Hypothalamus (tissue), 51 donors: Measurements from ENCODE around the gene HSBP1L1.

ENCODE experiments used
- DNase-seq, 51 donors: peaks; one replicate each; lab custom pipeline; 2025; lab: John Stamatoyannopoulos, UW

Gene HSBP1L1

DNA sequence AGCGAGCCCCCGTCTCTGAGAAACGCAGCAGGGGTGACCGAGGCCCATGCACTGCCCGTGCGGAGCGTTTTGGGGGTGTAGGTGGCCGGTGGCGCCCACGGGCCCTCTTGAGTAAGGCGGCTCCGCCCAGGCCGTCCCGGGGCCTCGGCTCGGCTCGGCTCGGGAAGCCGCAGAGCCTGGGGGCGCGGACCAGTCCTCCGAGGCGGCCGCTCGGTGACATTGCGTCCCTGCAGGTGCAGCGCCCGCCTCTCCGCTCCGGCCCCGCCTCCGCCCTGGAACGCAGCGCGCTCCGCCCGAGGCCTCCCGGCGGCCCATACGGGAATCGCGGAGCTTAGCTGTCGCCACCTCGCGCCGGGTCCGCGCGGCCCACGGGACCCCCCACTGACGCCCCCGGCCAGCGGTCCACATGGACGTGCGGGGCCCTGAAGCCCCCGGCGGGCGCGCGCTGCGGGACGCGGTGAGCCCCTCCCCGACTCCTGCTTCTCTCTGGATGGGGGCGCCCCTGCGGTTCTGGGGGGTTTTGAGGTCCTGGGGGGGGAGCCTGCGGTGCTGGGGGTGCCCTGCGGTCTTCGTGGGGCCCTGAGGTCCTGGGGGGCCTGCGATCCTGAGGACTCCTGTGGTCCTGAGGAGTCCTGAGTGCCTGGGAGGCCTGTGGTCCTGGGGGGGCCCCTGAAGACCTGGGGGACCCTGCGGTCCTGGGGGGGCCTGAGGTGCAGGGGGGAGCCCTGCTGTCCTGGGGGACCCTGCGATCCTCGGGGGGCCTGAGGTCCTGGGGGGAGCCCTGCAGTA is at the start of gene HSBP1L1:
TSS of gene HSBP1L1 (plus strand) at position 314 of the 789 bp plus-strand sequence. CDS start at position 407, 93 bp downstream.
- DNase-seq, result peak in 11 of 51 donors; percentile 24 to 58 (median 45)

DNA sequence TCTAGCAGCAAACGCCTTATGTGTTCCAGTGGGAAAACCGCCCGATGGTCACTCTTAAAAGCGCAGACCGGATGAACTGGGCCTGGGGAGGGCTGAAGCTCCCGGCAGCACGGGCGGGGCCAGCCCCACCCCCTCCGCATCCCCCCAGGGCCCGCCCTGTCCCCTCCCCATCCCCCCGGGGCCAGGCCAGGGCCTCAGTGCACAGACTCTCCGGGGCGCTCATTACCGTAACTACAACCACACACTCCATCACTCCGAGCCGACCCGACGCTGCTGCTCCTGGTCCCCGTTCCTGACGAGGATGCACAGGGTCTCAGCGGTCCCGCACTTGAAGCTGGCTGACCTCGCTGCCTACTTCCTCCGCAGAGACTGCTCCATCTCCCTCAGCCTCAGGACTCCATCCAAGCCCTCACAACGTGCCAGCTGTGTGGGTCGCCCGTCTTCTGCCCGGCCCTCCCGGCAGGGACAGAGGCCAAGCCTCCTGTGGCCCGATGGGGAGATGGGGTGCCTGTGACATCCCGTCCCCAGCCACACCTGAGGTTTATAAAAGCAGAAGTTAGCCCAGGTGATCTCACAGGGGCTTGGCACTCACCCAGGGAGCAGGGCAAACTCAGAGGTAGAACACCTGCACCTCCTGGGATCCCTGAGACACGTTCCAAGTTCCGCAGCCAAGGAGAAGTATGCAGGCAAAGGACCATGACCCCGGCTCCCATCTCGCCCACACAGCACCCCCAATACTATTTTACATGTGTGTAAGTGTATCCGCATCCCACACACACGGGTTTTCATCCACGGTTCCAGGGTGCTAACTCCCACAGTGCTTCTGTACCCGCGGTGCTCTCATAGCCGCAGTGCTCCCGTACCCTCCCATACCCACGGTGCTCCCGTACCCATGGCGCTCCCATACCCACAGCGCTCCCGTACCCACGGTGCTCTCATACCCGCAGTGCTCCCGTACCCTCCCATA is 49.0 kb upstream of the HSBP1L1 start:
- DNase-seq, result no peak

DNA sequence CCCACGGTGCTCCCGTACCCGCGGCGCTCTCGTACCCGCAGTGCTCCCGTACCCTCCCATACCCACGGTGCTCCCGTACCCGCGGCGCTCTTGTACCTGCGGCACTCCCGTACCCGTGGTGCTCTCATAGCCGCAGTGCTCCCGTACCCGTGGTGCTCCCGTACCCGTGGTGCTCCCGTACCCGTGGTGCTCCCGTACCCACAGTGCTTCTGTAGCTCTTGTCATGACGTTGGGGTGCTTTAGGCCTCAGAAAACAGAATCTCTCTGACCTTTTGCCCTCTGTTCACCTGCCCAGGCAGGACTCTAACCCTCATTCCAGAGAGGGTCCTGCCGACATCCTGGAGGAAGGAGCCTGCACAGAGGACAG is 48.3 kb upstream of the HSBP1L1 start:
- DNase-seq, result no peak

DNA sequence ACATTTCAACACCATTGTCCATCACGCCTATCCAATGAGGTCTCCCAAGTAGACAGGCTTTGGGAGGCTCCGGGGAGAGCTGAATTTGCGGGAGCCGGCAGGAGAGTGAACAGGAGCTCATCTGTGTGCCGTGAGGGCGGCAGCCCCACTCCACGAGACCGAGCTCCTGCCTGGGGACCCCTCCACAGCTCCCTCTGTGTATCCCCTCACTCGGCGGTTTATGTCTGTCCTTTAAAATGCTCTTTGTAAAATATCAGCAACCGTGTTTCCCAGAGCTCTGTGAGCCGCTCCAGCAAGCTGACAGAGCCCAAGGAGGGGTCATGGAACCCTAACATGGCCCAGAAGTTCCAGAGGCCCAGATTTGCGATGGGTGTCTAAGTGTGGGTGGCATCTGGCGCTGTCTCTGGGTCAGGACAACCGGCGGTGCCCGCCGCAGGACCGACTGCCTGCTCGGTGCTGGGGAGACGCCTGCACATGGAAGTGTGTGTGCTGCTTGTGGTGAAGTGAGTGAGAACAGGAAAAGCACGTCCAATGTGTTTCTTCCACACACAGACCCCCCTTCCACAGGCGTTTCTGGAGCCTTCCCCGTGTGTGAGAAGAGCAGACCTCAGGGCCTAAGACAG is 47.8 kb upstream of the HSBP1L1 start:
- no peak for DNase-seq

DNA sequence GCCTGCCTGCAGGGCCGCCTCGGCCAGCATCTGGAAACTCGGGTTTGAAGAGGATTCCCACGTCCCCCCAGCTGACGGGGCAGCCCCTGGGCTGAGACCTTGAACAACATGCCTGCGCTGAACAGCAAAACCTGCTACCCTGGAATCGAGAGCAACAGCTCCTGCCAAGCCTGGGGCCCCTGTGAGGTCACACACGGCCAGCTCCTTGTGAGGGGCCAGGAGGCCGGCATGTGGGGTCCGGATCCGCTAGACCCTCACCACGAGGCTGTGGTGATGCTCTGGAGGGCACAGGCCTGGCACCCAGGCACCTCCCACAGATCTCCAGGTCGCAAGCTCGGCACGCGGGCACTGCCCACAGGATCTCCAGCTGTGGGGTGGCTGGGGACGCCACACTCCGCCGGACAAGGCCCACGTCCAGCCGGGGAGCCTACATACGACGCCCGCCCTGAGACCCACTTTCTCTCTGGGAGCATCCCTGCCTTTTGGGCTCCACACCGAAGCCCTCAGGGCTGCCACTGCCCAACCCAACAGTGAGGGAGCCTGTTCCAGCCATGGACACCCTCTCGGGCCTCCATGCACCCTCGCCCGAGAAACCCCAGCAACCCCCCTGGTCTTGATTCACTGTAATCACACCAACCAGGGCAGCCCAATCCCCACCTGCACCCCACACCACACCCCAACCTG is 47.1 kb upstream of the HSBP1L1 start:
- DNase-seq, result no peak

DNA sequence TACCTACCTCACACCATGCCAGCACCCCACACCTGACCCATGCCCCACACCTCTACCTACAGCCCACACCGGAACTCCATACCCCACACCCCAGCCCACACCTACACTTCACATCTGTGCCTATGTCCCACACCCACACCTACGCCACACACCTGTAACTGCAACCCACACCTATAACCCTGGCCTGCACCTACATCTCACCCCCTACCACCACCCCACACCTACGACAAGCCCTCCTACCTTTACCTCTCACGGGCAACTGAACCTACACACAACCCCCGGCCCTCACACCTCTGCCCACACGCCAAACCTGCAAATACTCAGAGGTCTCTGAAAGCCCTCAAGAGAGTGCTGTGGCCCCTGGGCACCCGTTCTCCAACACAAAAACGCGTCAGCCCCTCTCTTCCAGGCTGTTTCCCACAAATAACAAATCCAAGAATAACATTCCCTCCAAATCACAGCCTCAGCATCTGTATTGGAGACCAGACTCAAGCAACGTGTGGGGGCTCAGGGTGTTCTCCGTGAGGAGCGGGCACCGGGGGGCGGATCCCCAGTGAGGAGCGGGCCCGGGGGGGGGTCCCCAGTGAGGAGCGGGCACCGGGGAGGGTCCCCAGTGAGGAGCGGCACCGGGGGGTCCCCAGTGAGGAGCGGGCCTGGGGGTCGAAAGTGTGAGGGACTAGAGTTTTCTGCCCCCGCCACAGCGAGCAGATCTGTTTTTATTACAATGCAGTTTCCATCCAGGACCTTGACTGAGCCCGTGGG is 46.4 kb upstream of the HSBP1L1 start:
- no peak for DNase-seq

DNA sequence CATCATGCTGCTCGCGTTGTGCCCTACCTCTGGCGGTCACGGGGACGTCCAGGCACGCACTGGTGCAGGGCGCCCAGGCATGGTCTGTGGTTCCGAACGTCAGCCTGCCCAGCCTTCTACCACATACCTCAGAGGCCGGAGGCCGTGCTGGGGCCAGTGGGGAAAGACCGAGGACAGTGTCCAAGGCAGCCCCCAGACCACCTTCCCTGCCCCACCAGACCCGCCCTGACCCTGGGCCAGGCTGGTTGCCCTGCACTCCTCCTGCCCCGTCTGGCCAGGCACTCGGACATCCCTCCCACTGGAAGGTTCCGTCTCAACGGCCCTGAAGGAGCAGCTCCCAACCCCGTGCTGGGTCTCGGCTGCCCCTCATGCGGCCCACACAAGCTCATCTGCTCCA is 45.8 kb upstream of the HSBP1L1 start:
- DNase-seq, result no peak

DNA sequence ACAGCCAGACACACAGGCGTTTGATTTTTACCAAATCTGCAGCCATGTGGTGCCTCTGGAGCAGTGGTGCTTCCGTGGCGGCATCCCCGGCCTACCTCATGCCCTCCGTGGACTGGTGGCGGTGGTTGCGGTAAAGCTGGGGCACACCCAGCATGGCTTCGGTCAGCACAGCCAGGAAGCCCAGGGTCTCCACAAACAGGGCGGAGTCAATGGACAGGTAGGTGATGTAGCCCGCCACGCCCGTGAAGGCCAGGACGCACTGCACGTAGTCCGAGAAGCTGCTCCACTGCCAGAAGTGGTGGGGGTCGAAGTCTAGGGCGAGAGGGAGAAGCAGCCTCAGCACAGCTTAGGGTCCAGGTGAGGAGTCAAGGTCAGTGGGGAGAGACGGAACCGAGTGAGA is 45.4 kb upstream of the HSBP1L1 start:
- DNase-seq, result no peak

DNA sequence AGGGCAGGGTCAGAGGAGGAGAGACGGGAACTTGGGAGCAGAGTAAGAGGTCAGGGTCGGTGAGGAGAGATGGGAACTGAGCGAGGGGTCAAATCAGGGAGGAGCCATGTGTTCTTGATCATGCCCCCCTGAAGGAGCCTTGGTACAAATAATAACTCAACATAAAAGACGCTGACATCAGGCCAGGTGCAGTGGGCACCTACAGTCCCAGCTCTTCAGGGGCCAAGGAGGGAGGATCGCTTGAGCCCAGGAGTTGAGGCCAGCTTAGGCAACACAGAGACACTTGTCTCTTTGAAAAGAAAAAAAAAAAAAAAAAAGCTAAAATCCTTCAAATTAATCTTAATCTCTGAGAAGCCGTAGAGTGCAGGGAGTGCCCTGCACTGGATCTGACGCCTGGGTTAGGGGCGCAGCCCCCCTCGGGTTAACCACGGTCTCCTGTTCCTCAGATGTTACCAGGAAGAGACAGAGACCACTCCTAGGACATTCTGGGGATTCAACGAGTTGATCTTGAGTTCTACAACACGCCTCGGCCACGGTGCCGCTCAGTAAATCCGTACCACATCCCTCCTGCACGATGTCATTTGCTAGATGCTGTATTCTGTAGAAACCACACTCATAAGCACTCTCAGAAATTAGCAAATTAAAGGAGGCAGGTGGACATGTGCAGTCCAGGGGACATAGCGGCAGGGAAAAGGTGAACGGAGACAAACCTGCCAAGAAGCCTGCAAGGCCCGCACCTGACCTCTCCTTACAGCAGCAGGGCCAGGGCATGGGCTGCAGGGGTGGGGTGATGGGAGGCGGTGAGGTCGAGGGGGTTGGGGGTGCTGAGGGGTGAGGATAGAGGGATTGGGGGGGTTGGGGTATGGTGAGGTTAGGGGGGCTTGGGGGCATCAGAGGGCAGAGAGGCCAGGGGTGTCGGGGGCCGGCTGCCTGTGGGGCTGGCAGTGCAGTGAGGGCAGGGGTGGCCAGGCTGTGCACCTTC is 42.2 kb upstream of the HSBP1L1 start:
- DNase-seq, result no peak

DNA sequence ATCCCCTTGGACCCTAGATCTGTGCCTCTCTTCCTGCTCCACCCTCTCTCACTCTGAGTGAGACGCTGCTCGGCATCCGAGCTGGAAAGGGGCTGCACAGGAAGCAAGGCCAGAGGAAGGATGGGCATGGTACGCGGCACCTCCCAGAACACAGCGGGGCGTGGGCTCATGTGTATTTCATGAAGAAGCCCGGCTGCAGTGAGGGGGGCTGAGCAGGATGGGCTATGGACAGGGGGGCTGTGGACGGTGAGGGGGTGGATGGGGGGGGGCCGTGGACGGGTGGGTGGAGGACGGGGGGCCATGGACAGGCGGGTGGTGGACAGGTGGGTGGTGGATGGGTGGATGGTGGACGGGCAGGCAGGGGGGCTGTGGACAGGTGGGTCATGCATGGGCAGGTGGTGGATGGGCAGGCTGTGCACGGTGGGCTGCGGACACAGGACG is 41.5 kb upstream of the HSBP1L1 start:
- DNase-seq, result no peak

DNA sequence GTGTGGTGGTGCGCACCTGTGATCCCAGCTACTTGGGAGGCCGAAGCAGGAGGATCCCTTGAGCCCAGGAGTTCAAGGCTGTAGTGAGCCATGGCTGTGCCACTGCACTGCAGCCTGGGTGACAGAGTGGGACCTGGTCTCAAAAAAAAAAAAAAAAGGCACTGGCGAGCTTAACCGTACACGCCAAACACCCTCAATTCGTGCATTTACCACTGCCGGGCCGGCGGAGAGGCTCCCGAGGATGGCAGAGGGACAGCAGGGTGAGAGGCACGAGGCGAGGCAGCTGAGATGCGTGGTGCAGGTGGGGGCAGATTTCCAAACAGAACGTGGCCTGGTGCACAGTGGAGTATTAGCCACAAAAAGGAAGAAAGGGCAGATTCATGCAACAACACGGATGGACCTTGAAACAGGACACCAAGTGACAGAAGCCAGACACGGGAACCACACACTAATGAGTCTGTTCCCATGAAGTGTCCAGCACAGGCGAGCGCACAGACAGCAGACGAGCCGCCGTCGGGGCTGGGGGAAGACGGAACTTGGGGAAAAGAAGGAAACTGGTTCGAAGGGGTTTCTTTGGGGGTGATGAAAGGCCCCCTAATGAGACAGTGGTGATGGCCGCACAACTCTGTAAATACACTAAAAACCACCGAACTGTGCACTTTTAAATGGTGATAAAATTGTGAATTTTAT is 40.4 kb upstream of the HSBP1L1 start:
- DNase-seq, result no peak

DNA sequence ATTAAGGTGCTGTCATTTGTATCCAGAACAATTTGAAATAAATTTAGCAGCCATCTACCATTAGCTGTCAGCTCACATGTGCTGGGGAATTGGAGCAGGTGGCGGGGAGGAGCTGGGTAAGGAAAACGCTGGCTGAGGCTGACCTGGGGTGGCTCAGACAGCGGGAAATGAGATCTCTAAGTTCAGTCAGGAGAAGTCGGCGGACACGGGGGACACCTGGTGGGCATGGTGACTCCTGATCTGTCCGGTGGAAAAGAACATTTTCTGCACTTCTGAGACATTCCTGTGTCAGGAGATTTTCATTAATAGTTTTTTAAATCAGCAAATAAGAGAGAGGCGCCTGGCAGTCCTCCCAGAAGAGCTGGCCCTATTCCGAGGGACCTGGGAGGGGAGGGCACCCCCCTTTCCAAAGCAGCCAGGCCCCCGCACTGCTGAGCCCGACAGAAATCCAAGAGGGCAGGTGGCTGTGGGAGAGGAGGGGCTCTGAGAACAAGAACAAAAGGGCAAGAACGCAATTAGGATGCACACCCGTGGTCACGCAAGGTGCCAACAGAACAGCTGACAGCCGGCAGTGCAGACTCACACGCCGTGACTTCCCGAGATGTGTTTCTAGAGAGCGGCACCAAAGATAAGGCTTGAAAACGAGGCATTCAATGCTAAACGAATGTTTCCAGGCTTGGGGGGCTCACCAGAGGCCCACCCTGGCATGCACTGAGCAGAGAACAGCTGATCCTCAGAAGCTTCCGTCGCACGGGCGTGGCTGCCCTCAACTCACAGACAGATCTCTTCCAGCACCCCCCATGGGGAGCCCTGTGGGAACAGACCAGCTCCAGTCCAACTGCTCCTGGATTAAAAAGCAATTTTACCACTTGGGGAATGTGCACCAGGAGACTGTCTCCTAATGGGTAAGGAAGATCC is 39.4 kb upstream of the HSBP1L1 start:
- DNase-seq, result peak in 17 of 51 donors; percentile 14 to 66 (median 46)

DNA sequence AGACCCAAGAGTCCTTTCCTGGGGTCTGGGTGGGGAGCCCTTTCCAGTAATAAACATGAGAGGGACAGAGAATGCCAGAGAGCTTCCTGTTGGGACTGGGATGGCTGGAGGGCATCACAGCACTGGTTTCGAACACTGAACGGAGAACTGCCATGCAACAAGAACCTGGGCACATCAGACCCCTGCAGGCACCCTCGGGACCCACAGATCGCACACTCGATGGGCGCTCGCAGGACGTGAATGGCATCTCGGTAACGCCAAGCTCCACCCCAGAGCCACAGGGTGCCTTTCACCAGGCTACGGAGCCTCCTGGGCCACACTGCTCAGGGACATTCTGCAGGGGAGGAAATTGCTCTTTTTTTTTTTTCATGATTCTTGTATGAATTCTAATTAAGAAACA is 38.1 kb upstream of the HSBP1L1 start:
- no peak for DNase-seq

DNA sequence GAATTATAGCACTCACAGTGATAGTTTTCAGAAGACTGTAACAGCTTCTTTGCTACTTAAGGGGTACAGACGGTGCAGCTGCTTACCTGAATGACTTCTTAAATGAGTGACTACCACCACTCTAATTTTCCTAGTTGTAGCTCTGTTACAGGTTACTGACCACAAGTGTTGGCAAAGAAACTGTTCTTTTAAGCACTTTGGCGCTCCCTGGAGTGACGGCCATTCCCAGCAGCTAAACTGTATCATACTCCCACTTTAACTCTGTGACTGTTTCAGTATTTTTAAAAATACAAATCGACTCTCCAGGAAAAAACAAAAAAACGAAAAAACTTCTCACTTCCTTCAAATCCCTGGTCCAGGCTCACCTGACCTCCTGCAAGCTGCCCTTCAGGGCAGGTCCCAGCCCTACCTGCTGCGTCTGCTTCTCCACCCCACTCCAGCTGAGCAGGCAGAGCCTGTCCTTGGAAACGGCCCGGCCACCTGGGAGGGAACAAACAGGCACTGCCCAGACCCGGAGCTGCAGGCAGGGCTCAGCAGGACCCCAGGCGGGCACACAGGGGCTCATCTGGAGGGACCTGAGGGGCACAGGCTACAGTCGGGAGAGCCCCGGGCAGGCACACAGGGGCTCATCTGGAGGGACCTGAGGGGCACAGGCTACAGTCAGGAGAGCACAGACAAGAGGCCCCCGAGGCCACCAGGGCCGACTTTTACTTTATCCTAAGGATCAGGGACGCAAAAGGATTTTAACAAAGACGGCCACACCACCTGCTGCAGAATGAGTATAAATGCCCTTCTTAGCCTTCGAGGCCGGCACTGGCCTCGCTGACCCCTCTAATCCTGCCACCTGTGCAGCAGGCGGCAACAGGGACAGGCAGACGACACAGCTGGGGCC is 37.5 kb upstream of the HSBP1L1 start:
- DNase-seq, result no peak

DNA sequence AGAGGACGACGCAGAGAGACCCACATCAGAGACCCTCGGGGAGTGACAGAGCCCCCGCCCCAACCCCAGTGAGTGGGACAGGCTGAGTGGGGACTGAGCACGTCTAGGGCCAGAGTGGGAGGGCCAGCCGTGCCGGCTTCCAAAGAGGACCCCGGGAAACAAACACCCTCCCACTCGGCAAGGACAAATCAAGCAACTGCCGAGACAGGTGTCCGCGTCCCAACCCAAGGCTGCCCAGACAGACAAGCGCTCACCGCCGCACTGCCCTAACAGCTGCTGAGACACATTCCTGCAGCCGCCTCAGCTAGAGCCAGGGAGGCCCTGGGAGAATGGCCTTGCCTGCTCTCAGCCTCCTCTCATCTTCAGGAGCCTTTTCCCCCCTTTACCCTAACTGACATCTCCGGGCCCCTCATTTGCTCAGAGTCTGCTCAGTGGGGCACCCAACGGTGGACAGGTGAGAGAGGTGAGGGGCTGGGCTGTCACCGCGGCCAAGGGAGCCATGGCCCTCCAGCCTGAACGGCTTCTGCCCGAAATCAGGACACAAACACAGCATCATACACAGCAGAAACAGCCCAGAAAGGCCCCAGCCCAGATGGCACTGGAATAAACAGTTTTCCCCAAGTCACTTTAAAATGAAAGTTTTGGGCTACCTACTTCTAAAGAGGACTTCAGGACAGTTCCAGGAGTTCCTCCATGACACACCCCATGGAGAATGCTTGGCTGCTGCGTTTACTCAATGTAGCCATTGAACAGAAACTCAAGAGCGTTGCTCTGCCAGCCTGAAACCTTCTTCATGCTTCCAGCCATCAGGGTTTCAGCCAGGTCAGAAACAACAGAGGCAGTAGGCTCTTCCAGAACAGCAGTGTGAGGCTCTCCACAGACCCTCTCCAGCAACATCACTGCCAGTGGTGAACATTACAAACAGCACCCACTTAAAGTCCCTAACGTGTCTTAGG is 36.6 kb upstream of the HSBP1L1 start:
- DNase-seq, result no peak
